ENCODE data around the gene ZSCAN26. TPM values are rescaled to one million over a fixed set of nuclear protein-coding genes. Genes with fewer than 3 reads are reported as not detected.

Gene ZSCAN26
- total RNA-seq, 1 experiment from 2014 or later, result 6.6 TPM

GRCh38 chr6:28282926-28283325 is 16.0 kb downstream of the ZSCAN26 start:
- Mint-ChIP-seq H3K9me3 (no peaks in the 10 kb centered on the region), H3K27ac (no peak overlapping the region), H3K4me3 (peak overlapping the region; percentile 97), H3K27me3 (ENCODE audit: low read depth) (peaks cover 4% of the 10 kb centered on the region; the same call in 1 of the 2 replicates), H3K4me1 (peaks cover 14% of the 10 kb centered on the region), H3K36me3 (peaks cover 20% of the 10 kb centered on the region)
- POLR2A ChIA-PET, result no interaction called here
- CTCF ChIA-PET, result interaction anchor here (1.5 to 2.3 kb wide), 2 partner anchors 73 to 101 kb away, joined by 7 read pairs; no protein-coding TSS in a partner anchor
- no peak for TF ChIP-seq AFF4 (CRISPR knock-in tag; IDR thresholded peaks at IDR 0.05; ENCODE audit: borderline replicate concordance)
- TF ChIP-seq ELF4 (CRISPR knock-in tag; IDR thresholded peaks at IDR 0.05; ENCODE audit: low read depth), result no peak
- no peak for TF ChIP-seq TEAD1 (CRISPR knock-in tag; IDR thresholded peaks at IDR 0.05)
- no peak for TF ChIP-seq EMX1 (CRISPR knock-in tag; IDR thresholded peaks at IDR 0.05)
- no peak for TF ChIP-seq ZNF263 (CRISPR knock-in tag; IDR thresholded peaks at IDR 0.05; ENCODE audit: low read depth)
- TF ChIP-seq ZNF416 (CRISPR knock-in tag; IDR thresholded peaks at IDR 0.05), result no peak
- TF ChIP-seq HMGA2 (CRISPR knock-in tag; IDR thresholded peaks at IDR 0.05), result no peak
- no peak for TF ChIP-seq IRF2 (CRISPR knock-in tag; IDR thresholded peaks at IDR 0.05; ENCODE audit: borderline replicate concordance, low read depth)
- TF ChIP-seq, protein P1, sequence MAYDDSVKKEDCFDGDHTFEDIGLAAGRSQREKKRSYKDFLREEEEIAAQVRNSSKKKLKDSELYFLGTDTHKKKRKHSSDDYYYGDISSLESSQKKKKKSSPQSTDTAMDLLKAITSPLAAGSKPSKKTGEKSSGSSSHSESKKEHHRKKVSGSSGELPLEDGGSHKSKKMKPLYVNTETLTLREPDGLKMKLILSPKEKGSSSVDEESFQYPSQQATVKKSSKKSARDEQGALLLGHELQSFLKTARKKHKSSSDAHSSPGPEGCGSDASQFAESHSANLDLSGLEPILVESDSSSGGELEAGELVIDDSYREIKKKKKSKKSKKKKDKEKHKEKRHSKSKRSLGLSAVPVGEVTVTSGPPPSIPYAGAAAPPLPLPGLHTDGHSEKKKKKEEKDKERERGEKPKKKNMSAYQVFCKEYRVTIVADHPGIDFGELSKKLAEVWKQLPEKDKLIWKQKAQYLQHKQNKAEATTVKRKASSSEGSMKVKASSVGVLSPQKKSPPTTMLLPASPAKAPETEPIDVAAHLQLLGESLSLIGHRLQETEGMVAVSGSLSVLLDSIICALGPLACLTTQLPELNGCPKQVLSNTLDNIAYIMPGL (CRISPR knock-in tag; IDR thresholded peaks at IDR 0.05), result no peak
- no peak for TF ChIP-seq ZNF121 (CRISPR knock-in tag; IDR thresholded peaks at IDR 0.05)
- no peak for TF ChIP-seq PRRX2 (CRISPR knock-in tag; IDR thresholded peaks at IDR 0.05)
- no peak for TF ChIP-seq SP1 (CRISPR knock-in tag; conservative IDR thresholded peaks at IDR 0.05)
- DNase-seq (ENCODE audit: low spot score), result no peak
- no peak for ATAC-seq

GRCh38 chr6:28291573-28291972 is 24.6 kb downstream of the ZSCAN26 start:
- TF ChIP-seq ATF1 (CRISPR knock-in tag; IDR thresholded peaks at IDR 0.05), result no peak
- no peak for TF ChIP-seq SMAD3 (CRISPR knock-in tag; IDR thresholded peaks at IDR 0.05; ENCODE audit: borderline replicate concordance)
- no peak for TF ChIP-seq ESRRA (CRISPR knock-in tag; IDR thresholded peaks at IDR 0.05; ENCODE audit: borderline replicate concordance)
- no peak for TF ChIP-seq NFE2L1 (CRISPR knock-in tag; IDR thresholded peaks at IDR 0.05)
- no peak for TF ChIP-seq ZNF232 (CRISPR knock-in tag; IDR thresholded peaks at IDR 0.05)
- TF ChIP-seq RELA (CRISPR knock-in tag; IDR thresholded peaks at IDR 0.05; ENCODE audit: borderline replicate concordance), result no peak
- TF ChIP-seq SP1 (CRISPR knock-in tag; conservative IDR thresholded peaks at IDR 0.05), result no peak
- no peak for TF ChIP-seq SMAD4 (CRISPR knock-in tag; IDR thresholded peaks at IDR 0.05)
- TF ChIP-seq FOXP4 (CRISPR knock-in tag; IDR thresholded peaks at IDR 0.05), result no peak
- TF ChIP-seq PREB (CRISPR knock-in tag; IDR thresholded peaks at IDR 0.05; ENCODE audit: borderline replicate concordance), result no peak
- Mint-ChIP-seq H3K27ac (no peak overlapping the region), H3K9me3 (no peaks in the 10 kb centered on the region), H3K4me3 (no peak overlapping the region), H3K36me3 (peaks cover 35% of the 10 kb centered on the region), H3K4me1 (no peaks in the 10 kb centered on the region), H3K27me3 (ENCODE audit: low read depth) (no peaks in the 10 kb centered on the region)
- ATAC-seq (no peak), DNase-seq (ENCODE audit: low spot score) (no peak)
- CTCF ChIA-PET, result no interaction called here
- POLR2A ChIA-PET, result no interaction called here

Data from WTC11 (cell line).